Measurements from ENCODE around the gene TMEM130.
"Not testable (repeated sequence)": the region's sequence is repeated elsewhere in the genome, so short reads cannot be mapped to it uniquely, and the experiment has no call there.

DNA sequence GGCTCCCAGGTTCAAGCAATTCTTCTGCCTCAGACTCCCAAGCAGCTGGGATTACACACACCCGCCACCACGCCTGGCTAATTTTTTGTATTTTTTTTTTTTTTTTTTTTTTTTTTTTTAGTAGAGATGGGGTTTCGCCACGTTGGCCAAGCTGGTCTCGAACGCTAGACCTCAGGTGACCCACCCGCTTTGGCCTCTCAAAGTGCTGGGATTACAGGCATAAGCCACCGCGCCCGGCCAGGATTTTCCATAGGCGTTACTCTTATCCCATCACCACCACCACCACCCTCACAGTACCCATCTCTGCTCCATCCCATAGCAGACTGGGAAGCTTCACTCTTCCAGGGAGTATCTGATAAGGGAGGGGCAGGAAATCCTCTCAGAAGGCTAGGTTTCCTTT lies 3.8 kb upstream of the TMEM130 start:
- not testable (repeated sequence) for TF ChIP-seq RBM25 (IDR thresholded peaks at IDR 0.05; ENCODE audit: low read depth, low read length, severe bottlenecking); PHF8 (IDR thresholded peaks at IDR 0.05; ENCODE audit: borderline replicate concordance, low read length); BACH1 (tag; IDR thresholded peaks at IDR 0.05); ZNF146 (CRISPR knock-in tag; IDR thresholded peaks at IDR 0.05; ENCODE audit: unreplicated experiment); NR1H2 (CRISPR knock-in tag; IDR thresholded peaks at IDR 0.05); PTBP1 (IDR thresholded peaks at IDR 0.05; ENCODE audit: low read depth, low read length)
- TF ChIP-seq, protein P1, sequence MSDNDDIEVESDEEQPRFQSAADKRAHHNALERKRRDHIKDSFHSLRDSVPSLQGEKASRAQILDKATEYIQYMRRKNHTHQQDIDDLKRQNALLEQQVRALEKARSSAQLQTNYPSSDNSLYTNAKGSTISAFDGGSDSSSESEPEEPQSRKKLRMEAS (CRISPR knock-in tag; IDR thresholded peaks at IDR 0.05): not testable (repeated sequence)
- TF ChIP-seq, protein P2, sequence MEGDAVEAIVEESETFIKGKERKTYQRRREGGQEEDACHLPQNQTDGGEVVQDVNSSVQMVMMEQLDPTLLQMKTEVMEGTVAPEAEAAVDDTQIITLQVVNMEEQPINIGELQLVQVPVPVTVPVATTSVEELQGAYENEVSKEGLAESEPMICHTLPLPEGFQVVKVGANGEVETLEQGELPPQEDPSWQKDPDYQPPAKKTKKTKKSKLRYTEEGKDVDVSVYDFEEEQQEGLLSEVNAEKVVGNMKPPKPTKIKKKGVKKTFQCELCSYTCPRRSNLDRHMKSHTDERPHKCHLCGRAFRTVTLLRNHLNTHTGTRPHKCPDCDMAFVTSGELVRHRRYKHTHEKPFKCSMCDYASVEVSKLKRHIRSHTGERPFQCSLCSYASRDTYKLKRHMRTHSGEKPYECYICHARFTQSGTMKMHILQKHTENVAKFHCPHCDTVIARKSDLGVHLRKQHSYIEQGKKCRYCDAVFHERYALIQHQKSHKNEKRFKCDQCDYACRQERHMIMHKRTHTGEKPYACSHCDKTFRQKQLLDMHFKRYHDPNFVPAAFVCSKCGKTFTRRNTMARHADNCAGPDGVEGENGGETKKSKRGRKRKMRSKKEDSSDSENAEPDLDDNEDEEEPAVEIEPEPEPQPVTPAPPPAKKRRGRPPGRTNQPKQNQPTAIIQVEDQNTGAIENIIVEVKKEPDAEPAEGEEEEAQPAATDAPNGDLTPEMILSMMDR (IDR thresholded peaks at IDR 0.05 in 2 of 3, conservative IDR thresholded peaks at IDR 0.05 in 1 of 3; ENCODE audit: insufficient read depth in 2 of 3, low read depth in 1 of 3, low read length in 3 of 3): not testable (repeated sequence)

Data from K562 (cell line).